Measurements from ENCODE around the gene THAP5.

GRCh38 chr7:108557191-108557590 is 12.3 kb downstream of the THAP5 start:
- no peak for TF ChIP-seq CTCF (IDR thresholded peaks at IDR 0.05 in 8 of 11, conservative IDR thresholded peaks at IDR 0.05 in 3 of 11)
- TF ChIP-seq POLR2AphosphoS5 (IDR thresholded peaks at IDR 0.05): no peak
- no peak for TF ChIP-seq POLR2A (IDR thresholded peaks at IDR 0.05)
